GM12874 (cell line): ENCODE measurements around the gene CCNH.

Experiments used
- TF ChIP-seq, protein P1 (sequence below): IDR thresholded peaks from 2 replicates; pipeline ENCODE4 v1.5.1; 2011; ENCODE audit warnings: low read depth, mild to moderate bottlenecking, control low read depth, low read length, moderate library complexity; ENCODE audit not compliant: insufficient read depth

CCNH gene

DNA sequence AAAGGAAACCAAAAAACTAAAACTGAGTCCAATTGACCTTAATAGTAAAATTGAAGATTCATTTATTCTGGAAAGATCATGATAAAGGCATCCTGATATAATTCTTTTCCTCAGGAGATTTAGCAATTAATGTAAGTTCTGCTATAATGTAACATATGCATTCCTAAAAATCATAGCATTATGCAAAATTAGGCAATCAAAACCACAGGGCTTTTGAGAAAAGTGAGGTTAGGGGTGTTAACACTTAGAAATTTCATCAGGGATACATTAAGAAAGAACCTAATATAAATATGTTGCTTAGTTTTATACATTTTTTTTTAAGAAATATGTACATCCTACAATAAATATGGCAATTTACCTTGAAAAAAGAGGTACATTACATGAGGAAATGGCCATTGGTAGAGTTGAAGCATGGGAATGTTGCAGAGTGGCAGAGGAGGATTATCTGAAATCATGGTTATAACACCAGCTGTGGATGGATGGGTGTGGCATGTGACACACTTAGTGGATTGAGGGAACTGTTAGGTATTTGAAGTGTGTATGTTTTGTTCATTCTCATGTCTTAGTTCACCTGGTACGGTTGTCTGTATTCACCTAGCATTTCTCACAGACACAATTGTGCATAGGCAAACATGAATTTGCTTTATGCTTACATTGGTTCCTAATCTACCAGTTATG, 51.1 kb downstream of the CCNH start:
- TF ChIP-seq, protein P1, sequence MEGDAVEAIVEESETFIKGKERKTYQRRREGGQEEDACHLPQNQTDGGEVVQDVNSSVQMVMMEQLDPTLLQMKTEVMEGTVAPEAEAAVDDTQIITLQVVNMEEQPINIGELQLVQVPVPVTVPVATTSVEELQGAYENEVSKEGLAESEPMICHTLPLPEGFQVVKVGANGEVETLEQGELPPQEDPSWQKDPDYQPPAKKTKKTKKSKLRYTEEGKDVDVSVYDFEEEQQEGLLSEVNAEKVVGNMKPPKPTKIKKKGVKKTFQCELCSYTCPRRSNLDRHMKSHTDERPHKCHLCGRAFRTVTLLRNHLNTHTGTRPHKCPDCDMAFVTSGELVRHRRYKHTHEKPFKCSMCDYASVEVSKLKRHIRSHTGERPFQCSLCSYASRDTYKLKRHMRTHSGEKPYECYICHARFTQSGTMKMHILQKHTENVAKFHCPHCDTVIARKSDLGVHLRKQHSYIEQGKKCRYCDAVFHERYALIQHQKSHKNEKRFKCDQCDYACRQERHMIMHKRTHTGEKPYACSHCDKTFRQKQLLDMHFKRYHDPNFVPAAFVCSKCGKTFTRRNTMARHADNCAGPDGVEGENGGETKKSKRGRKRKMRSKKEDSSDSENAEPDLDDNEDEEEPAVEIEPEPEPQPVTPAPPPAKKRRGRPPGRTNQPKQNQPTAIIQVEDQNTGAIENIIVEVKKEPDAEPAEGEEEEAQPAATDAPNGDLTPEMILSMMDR, result no peak

DNA sequence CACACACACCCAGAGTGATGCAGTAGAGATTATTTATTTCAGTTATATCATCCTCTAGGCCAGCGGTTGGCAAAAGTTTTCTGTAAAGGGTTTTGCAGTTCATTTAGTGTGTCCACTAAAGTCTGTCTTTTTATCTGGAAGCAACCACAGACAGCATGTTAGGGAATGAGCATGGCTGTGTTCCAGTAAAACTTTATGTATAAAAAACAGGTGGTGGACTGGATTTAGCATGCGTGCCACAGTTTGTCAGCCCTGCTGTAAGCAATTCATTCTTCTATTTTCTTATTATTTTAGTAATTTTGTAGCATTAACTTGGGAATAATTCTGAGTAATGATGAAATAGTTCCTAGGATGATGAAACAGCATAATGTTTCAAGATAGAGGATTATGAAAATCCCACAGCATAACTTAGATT, 51.7 kb downstream of the CCNH start:
- TF ChIP-seq, protein P1, result no peak

DNA sequence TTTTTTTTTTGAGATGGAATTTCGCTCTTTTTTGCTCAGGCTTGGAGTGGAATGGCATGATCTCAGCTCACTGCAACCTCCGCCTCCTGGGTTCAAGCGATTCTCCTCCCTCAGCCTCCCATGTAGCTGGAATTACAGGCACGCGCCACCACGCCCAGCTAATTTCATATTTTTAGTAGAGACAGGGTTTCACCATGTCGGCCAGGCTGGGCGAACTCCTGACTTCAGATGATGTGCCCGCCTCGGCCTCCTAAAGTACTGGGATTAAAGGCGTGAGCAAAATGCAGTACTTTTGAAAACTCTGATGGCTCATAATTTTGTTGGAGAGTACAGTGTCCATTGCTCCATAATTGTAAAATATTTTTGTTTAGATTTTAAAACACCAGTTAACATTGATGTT, 52.6 kb downstream of the CCNH start:
- TF ChIP-seq, protein P1, result no peak

DNA sequence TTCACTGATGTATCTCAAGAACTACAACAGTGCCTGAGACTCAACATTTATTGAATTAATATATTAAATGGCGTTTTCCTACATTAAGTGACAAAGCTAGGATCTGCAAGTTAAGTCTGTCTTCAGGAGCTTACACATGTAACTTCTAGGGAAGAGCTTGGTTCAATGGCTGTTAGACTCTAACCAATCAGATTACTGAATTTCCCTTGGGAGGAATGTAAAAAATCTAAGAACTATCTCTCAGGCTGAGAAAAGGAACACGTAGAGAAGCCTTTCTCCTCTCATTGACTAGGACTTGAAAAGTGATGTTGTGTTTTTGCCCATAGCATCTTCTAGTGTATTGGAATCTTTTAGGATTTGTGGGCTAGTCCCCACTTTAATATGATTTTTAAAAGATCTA, 53.6 kb downstream of the CCNH start:
- TF ChIP-seq, protein P1, result no peak

DNA sequence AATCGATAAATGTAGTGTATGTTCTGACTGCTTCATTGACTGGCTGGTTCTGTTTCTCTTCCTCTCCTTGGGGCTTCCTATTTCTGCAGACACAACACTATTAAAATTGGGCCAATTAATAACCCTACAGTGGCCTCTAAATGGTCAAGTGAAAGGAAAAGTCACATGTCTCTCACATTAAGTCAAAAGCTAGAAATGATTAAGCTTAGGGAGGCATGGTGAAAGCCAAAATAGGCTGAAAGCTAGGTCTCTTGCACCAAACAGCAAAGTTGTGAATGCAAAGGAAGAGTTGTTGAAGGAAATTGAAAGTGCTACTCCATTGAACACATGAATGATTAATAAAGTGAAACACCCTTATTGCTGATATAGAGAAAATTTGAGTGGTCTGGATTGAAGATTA, 58.2 kb downstream of the CCNH start:
- TF ChIP-seq, protein P1, result no peak

DNA sequence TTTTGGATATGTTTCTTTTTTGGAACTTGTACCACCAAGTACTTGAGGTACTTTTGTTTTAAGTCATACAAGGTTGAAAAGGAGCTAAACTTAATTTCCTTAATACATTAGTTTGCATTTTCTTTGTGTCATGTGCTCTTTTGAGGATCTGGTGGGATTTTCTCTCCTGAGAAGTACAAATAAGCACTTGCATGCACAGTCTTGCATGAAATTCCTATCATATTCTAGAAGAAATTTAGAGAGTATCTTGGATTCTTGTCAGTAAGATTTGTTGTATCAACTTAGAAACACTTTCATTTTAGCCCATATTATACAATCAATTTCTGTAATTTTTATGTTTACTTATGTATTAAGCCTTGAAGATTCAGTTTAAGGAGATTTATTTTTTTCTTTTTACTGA, 64.9 kb downstream of the CCNH start:
- TF ChIP-seq, protein P1, result no peak

DNA sequence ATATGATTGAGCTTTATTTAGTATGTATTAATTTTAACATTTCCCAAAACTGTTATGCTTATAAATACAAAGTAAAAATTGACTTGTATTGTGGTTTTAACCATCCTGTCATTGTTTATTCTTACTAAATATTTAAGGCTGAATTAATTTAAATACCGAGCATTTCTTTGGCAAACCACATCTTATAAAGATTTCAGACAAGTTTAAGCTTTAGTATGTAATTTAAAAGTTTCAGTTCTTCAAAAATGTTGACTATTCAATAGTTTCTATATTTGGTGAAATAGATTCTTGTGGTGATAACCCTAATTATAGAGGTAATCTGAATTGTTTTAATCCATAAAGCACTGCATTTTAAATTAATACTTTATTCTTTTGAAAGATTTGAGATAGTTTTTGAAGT, 65.5 kb downstream of the CCNH start:
- TF ChIP-seq, protein P1, result no peak
